ENCODE measurements around the gene GAREM1. TPM values are rescaled to one million over a fixed set of nuclear protein-coding genes. Genes with fewer than 3 reads are reported as not detected.

GAREM1 gene
- total and polyA plus RNA-seq, 2 experiments from 2014 or later = 6.9 to 7.1 TPM

- no peak for DNase-seq (ENCODE audit: low spot score)
- Histone ChIP-seq H3K4me2 (no peak overlapping the region), H3K27me3 (no peaks in the 10 kb centered on the region), H3K4me3 (no peak overlapping the region), H3K4me1 (ENCODE audit: insufficient read depth) (no peaks in the 10 kb centered on the region), H3K79me2 (no peaks in the 10 kb centered on the region), H3K9me2 (replicated peaks; ENCODE audit: insufficient read depth) (no peaks in the 10 kb centered on the region), H4K20me1 (ENCODE audit: insufficient read depth, poor library complexity, severe bottlenecking) (no peaks in the 10 kb centered on the region), H3K9me3 (ENCODE audit: low read depth) (no peaks in the 10 kb centered on the region), H2AFZ (no peak overlapping the region), H3K27ac (no peak overlapping the region), H3K36me3 (replicated peaks; ENCODE audit: insufficient read depth, low read depth) (no peaks in the 10 kb centered on the region)
- 93% methylated on average over 2 of the region's 2 CpGs for WGBS (ENCODE audit: low lambda C conversion rate, missing lambda C conversion rate)
- TF ChIP-seq EZH2phosphoT487 (IDR thresholded peaks at IDR 0.05; ENCODE audit: low read depth, severe bottlenecking, unreplicated experiment) = no peak
- TF ChIP-seq EZH2 (IDR thresholded peaks at IDR 0.05; ENCODE audit: borderline replicate concordance) = no peak
- TF ChIP-seq, protein P1, sequence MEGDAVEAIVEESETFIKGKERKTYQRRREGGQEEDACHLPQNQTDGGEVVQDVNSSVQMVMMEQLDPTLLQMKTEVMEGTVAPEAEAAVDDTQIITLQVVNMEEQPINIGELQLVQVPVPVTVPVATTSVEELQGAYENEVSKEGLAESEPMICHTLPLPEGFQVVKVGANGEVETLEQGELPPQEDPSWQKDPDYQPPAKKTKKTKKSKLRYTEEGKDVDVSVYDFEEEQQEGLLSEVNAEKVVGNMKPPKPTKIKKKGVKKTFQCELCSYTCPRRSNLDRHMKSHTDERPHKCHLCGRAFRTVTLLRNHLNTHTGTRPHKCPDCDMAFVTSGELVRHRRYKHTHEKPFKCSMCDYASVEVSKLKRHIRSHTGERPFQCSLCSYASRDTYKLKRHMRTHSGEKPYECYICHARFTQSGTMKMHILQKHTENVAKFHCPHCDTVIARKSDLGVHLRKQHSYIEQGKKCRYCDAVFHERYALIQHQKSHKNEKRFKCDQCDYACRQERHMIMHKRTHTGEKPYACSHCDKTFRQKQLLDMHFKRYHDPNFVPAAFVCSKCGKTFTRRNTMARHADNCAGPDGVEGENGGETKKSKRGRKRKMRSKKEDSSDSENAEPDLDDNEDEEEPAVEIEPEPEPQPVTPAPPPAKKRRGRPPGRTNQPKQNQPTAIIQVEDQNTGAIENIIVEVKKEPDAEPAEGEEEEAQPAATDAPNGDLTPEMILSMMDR (IDR thresholded peaks at IDR 0.05; ENCODE audit: poor library complexity) = no peak
Measured at GRCh38 chr18:32482117-32482516, 11.4 kb upstream of the GAREM1 start.

- no peaks in the 10 kb centered on the region for H3K9me2 ChIP-seq (replicated peaks; ENCODE audit: insufficient read depth)
- no peaks in the 10 kb centered on the region for H3K9me3 ChIP-seq (ENCODE audit: low read depth)
- no peak overlapping the region for H2AFZ ChIP-seq
- H3K4me1 ChIP-seq (ENCODE audit: insufficient read depth) = no peaks in the 10 kb centered on the region
- TF ChIP-seq, protein P1 (IDR thresholded peaks at IDR 0.05; ENCODE audit: poor library complexity) = no peak
- TF ChIP-seq EZH2 (IDR thresholded peaks at IDR 0.05; ENCODE audit: borderline replicate concordance) (no peak), EZH2phosphoT487 (IDR thresholded peaks at IDR 0.05; ENCODE audit: low read depth, severe bottlenecking, unreplicated experiment) (no peak)
- no peaks in the 10 kb centered on the region for H3K79me2 ChIP-seq
- peak; percentile 53 for DNase-seq (ENCODE audit: low spot score)
- H3K27ac ChIP-seq = no peak overlapping the region
- H4K20me1 ChIP-seq (ENCODE audit: insufficient read depth, poor library complexity, severe bottlenecking) = no peaks in the 10 kb centered on the region
- no peak overlapping the region for H3K4me2 ChIP-seq
- H3K4me3 ChIP-seq = no peak overlapping the region
- no peaks in the 10 kb centered on the region for H3K36me3 ChIP-seq (replicated peaks; ENCODE audit: insufficient read depth, low read depth)
- WGBS (ENCODE audit: low lambda C conversion rate, missing lambda C conversion rate) = 38% methylated on average over 1 of the region's 1 CpG
- H3K27me3 ChIP-seq = peaks cover 8% of the 10 kb centered on the region
Measured at GRCh38 chr18:32480581-32480980, 9.9 kb upstream of the GAREM1 start.

- H3K4me1 ChIP-seq (ENCODE audit: insufficient read depth) = no peaks in the 10 kb centered on the region
- no peaks in the 10 kb centered on the region for H4K20me1 ChIP-seq (ENCODE audit: insufficient read depth, poor library complexity, severe bottlenecking)
- no peak overlapping the region for H3K4me2 ChIP-seq
- no peak overlapping the region for H3K4me3 ChIP-seq
- no peaks in the 10 kb centered on the region for H3K9me2 ChIP-seq (replicated peaks; ENCODE audit: insufficient read depth)
- H3K79me2 ChIP-seq = no peaks in the 10 kb centered on the region
- WGBS (ENCODE audit: low lambda C conversion rate, missing lambda C conversion rate) = 71% methylated on average over 1 of the region's 1 CpG
- no peak overlapping the region for H2AFZ ChIP-seq
- no peaks in the 10 kb centered on the region for H3K9me3 ChIP-seq (ENCODE audit: low read depth)
- no peak overlapping the region for H3K27ac ChIP-seq
- TF ChIP-seq, protein P1 (IDR thresholded peaks at IDR 0.05; ENCODE audit: poor library complexity) = no peak
- TF ChIP-seq EZH2 (IDR thresholded peaks at IDR 0.05; ENCODE audit: borderline replicate concordance) = no peak
- no peak for TF ChIP-seq EZH2phosphoT487 (IDR thresholded peaks at IDR 0.05; ENCODE audit: low read depth, severe bottlenecking, unreplicated experiment)
- H3K36me3 ChIP-seq (replicated peaks; ENCODE audit: insufficient read depth, low read depth) = no peaks in the 10 kb centered on the region
- DNase-seq (ENCODE audit: low spot score) = no peak
- H3K27me3 ChIP-seq = peaks cover 8% of the 10 kb centered on the region
Measured at GRCh38 chr18:32478807-32479206, 8.1 kb upstream of the GAREM1 start.

DNA sequence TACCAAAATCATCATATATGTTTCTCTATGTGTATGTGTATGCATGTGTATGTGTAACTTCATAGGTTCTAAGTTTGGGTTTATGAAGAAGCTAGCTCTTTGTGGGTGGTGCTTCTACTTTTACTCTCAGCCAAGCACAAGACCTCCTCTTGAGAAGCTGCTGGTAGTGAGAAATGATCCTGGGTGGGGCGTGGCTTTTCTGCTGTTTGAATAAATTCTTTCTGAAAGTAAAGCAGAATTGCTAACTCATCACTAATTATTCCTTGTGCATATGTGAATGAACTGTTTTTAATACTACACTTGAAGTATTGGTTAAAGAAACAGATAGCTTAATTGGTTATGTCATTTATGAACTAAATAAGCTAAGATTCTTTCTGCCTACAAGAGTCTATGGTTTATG lies 7.6 kb upstream of the GAREM1 start:
- Histone ChIP-seq H3K9me2 (replicated peaks; ENCODE audit: insufficient read depth) (no peaks in the 10 kb centered on the region), H3K36me3 (replicated peaks; ENCODE audit: insufficient read depth, low read depth) (no peaks in the 10 kb centered on the region), H3K4me2 (no peak overlapping the region), H3K9me3 (ENCODE audit: low read depth) (no peaks in the 10 kb centered on the region), H3K27ac (no peak overlapping the region), H4K20me1 (ENCODE audit: insufficient read depth, poor library complexity, severe bottlenecking) (no peaks in the 10 kb centered on the region), H3K27me3 (peaks cover 11% of the 10 kb centered on the region), H3K4me3 (no peak overlapping the region), H2AFZ (no peak overlapping the region), H3K79me2 (no peaks in the 10 kb centered on the region), H3K4me1 (ENCODE audit: insufficient read depth) (no peaks in the 10 kb centered on the region)
- WGBS (ENCODE audit: low lambda C conversion rate, missing lambda C conversion rate) = 96% methylated on average over 1 of the region's 1 CpG
- no peak for DNase-seq (ENCODE audit: low spot score)
- TF ChIP-seq EZH2 (IDR thresholded peaks at IDR 0.05; ENCODE audit: borderline replicate concordance) (no peak), EZH2phosphoT487 (IDR thresholded peaks at IDR 0.05; ENCODE audit: low read depth, severe bottlenecking, unreplicated experiment) (no peak)
- TF ChIP-seq, protein P1 (IDR thresholded peaks at IDR 0.05; ENCODE audit: poor library complexity) = no peak
